ENCODE results near the gene STRADA. TPM values are rescaled to one million over a fixed set of nuclear protein-coding genes. Genes with fewer than 3 reads are reported as not detected.
A peak's percentile ranks its signal among the peaks of the same experiment; 100 is the strongest.

STRADA gene
- 25.2 and 28.8 TPM in 2 replicates for total RNA-seq (2014; rRNA removed; shearing (Covaris generic))

DNA sequence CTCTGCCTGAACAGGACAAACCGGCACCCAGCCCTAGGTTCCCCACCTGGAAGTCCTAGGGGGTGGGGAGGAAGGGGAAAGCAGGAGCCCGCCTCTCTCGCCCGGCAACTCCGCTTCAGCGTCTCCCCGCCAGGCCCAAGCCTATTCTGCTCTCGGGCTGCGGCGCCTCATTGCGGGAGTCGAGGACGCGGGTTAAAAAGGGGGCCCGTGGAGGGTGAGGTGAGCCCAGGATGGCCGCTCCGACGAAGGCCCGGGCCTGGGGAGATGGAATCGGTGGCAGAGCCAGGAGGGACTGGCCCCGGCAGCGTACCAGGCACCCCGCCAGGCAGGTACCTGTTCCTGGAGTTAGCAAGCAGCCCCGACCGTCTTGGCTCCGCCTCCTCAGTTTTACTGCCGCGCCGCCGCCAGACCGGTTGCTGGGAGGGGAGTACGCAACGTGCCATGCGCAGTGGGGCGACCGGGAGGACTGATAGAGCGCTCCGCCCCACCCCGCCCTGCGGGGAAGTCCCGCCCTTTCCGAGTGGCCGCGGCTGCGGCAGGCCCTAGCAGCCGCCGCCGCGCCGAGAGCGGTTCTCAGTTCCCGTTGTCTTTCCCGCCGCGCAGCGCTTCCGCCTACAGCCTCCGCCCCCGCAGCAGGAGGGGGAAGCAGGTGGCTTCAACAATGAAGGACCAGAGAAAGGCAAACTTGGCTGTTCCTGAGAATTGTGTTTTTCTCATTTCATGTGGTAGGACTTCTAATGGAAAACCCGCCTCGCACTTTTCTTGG is at the start of gene STRADA:
Gene STRADA, minus strand, starts transcription at position 392 of the 766 bp plus-strand sequence. CDS start 13,430 bp downstream, outside the sequence.
- DNase-seq (ENCODE audit: low spot score) = peak; percentile 98

GRCh38 chr17:63790057-63790456 is 48.5 kb upstream of the STRADA start:
- DNase-seq (ENCODE audit: low spot score) = no peak

DNA sequence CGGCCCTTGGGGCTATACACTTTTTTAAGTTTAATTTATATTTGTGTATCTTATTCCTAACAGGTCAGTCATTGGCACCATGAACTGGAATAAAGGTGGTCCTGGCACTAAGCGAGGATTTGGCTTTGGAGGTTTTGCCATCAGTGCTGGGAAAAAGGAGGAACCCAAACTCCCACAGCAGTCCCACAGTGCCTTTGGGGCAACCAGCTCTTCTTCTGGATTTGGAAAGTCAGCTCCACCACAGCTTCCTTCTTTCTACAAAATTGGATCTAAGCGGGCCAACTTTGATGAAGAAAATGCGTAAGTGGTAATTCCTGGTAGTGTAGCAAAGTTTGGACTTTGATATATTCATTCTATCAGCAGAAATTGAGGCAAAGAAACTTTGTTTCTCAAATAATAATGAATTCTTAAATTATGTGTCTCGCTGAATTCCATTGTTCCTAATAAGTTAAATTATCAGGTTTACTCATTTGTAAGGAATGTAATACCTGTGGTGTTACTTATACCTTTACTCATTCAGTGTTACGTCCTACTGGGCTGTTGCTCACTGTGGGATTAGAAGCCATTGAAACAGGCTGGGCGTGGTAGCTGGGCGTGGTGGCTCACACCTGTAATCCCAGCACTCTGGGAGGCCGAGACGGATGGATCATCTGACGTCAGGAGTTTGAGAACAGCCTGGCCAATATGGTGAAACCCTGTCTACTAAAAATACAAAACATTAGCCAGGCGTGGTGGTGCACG is 45.5 kb upstream of the STRADA start:
- no peak for DNase-seq (ENCODE audit: low spot score)

DNA sequence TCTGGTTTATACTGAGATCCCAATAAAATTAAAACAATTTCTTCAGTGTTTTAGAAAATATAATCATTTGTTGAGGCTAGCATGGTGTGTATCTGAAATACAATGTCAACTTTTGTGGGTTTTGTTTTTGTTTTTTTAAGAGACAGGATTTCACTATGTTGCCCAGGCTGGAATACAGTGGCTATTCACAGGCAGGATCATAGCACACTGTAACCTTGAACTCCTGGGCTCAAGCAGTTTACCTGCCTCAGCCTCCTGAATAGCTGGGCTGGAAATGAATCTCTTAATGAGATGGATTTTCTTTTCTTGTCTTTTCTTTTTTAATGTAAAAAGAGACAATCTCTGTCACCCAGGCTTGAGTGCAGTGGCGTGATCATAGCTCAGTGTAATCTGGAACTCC is 44.5 kb upstream of the STRADA start:
- DNase-seq (ENCODE audit: low spot score) = no peak

DNA sequence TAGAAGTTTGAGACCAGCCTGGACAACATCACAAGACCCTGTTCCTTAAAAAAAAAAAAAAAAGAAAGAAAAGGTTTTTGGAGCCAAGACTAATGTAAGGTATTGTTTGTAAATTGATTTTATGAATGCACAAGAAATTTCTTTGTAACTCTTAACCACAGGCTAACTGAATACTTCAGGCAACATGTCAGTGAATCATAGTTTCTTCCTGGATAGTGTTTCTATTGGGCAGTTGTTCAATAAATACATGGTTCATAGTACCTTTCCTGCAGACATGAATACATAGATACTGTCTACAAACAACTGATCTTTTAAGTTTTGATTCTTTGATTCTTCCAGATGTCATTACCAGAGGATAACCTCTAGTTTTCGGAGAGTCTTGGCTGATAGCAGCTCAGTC is 44.0 kb upstream of the STRADA start:
- no peak for DNase-seq (ENCODE audit: low spot score)

- DNase-seq (ENCODE audit: low spot score) = no peak
These were observed 41.9 kb upstream of the STRADA start for GRCh38 chr17:63783522-63783921.

GRCh38 chr17:63780928-63781327 is 39.3 kb upstream of the STRADA start:
- no peak for DNase-seq (ENCODE audit: low spot score)

DNA sequence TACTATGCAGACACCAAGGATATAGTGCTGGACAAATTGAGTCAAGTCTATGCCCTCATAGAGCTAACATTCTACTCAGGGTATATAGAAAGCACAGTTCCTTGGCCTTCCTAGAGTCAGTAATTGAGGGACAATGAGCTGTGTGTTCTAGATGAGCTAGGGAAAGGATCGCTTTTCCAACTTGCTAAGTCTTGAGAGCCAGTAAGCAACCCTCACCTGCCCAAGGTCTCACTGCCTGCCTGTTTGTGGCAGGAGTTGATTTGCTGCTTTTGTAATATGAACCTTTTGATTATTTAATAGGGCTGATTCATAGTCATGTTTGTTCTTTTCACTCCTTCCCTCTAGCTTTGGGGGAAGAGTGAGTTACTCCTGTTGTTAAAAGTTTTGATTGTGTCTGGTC is 38.9 kb upstream of the STRADA start:
- no peak for DNase-seq (ENCODE audit: low spot score)

GRCh38 chr17:63775420-63775819 is 33.8 kb upstream of the STRADA start:
- DNase-seq (ENCODE audit: low spot score) = no peak

DNA sequence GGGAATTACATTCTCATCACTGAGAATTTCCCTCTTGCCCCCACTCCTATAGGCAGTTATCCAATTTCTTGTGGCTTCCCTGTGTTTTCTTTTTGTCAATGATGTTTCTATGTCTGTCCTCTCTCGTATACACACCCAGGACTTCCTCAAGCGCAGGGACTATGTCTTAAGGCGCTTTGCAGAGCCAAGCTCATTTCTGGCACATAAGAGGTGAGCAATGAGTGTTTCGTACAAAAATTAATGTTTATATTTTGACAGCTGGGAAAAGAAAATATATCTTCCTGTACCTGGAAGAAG is 33.3 kb upstream of the STRADA start:
- no peak for DNase-seq (ENCODE audit: low spot score)

GRCh38 chr17:63774141-63774968 is 32.8 kb upstream of the STRADA start, which contains the start of gene DDX42:
Gene DDX42, plus strand, starts transcription at chr17:63774170. Its CDS starts 12,880 bp downstream, at chr17:63787050.
- peak; percentile 25 for DNase-seq (ENCODE audit: low spot score)

- peak; percentile 99 for DNase-seq (ENCODE audit: low spot score)
These were observed 31.9 kb upstream of the STRADA start, which contains the start of gene CCDC47 for GRCh38 chr17:63773272-63774140. Gene CCDC47, minus strand, starts transcription at chr17:63773597. Its CDS starts 7,422 bp downstream, at chr17:63766175.

DNA sequence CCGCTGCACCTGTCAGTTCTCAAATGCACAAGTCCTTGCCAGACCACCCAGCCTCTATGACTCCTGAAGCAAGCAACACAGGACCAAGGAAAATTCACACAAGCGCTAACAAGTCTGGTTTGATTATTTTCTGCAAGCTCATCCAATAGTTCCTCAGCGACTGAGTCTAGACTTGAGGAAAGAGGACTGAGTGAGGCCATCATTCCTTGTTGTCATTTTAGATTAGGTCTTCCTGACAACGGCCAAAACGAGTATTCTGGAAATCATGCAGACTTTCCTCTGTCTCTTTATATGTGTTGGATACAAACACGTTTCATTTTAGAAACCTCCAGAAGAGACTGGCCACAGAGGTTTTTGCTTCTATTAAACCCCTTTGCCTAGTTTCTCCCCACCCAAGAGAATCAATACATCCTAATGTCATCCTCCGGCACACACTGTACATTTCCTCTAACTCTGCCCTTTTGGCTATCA is 31.2 kb upstream of the STRADA start:
- DNase-seq (ENCODE audit: low spot score) = no peak

DNA sequence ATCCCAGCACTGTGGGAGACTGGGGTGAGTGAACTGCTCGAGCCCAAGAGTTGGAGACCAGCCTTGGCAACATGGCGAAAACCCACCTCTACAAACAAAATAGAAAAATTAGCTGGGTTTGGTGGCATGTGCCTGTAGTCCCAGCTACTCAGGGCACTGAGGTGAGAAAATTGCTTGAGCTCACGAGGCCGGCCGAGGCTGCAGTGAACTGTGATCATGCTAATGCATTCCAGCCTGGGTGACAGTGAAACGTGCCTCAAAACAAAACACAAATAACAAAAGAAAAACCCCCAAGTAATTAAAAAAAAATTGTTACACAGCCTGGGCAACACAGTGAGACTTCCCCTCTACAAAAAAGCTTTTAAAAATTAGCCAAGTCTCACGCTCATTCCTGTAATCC is 26.8 kb upstream of the STRADA start:
- no peak for DNase-seq (ENCODE audit: low spot score)

GRCh38 chr17:63766754-63767153 is 25.2 kb upstream of the STRADA start:
- no peak for DNase-seq (ENCODE audit: low spot score)

GRCh38 chr17:63764716-63765115 is 23.1 kb upstream of the STRADA start:
- DNase-seq (ENCODE audit: low spot score) = no peak

GRCh38 chr17:63762161-63763078 is 20.8 kb upstream of the STRADA start:
- DNase-seq (ENCODE audit: low spot score) = no peak

- DNase-seq (ENCODE audit: low spot score) = no peak
These were observed 19.4 kb upstream of the STRADA start for GRCh38 chr17:63760771-63761539.

DNA sequence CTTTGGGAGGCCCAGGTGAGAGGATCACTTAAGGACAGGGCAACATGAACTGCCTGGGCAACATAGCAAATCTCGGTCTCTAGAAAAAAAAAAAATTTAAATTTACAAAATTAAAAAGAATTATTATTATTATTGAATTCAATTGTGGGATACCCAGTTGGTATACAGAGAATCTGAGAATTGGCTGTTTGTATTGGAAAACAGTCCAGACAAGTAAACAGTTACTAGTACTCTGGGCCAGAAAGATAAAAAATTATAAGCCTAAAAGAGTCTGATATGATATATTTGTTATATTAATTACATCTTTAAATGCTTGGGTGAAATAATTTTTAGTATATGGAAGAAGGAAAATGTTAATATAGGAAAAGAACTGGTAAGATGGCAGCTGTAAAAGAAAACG is 16.8 kb upstream of the STRADA start:
- no peak for DNase-seq (ENCODE audit: low spot score)
